ENCODE measurements around the gene NPFFR1.
"Not testable (repeated sequence)": the region's sequence is repeated elsewhere in the genome, so short reads cannot be mapped to it uniquely, and the experiment has no call there.

The NPFFR1 gene

GRCh38 chr10:70284542-70285475 is 1.0 kb upstream of the NPFFR1 start:
- no peak for DNase-seq

- no peak for DNase-seq
These were observed 746 bp downstream of the NPFFR1 start for GRCh38 chr10:70283071-70283444.

DNA sequence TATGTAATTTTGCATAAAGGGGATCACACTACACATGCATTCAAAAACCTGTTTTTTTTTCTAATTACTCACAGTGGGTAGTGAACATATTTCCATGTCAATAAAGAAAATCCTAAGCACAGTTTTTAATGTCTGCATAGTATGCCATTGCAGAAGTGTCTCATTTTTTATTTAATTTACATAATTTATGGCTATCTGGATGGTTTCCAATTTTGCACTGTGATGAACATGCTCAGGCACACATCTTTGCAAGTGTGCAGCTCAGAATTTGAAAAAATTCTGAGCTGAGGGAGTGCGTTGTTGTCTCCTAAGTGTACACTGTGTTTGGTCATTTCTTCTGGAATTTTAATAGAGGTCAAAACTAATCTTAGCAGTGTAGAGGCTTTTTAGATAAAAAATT is 2.2 kb downstream of the NPFFR1 start:
- no peak for DNase-seq

- no peak for DNase-seq
These were observed 3.7 kb downstream of the NPFFR1 start for GRCh38 chr10:70280099-70280498.

DNA sequence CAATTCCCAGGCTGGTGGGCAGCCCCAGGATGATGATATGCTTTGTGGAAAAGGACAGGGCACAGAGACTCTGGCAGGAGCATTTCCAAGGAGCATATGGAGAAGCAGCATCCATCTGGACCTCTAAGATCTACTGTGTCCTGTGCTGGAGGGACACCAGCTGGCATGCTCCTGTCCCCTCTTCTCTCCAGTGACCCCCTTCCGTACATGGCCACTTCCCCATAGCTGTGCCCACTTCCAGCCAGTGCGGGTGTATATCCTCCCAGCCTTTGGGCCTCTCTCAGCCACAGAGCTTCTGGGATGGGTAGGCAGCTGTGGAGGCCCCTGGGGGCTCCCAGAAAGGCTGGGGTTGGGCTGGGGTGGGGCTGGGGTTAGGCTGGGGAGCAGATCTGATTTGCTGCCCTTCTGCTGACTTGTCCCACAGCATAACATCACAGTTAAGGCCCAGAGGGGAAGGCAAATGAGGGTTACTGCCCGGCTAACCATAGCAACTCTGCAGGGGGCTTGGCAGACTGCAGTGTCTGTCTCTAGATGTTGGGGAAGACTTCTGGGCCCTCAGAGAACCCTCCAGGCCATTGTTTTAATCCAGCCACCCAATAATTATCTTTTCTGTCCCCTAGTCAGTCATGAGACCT is 6.3 kb downstream of the NPFFR1 start:
- DNase-seq = no peak

DNA sequence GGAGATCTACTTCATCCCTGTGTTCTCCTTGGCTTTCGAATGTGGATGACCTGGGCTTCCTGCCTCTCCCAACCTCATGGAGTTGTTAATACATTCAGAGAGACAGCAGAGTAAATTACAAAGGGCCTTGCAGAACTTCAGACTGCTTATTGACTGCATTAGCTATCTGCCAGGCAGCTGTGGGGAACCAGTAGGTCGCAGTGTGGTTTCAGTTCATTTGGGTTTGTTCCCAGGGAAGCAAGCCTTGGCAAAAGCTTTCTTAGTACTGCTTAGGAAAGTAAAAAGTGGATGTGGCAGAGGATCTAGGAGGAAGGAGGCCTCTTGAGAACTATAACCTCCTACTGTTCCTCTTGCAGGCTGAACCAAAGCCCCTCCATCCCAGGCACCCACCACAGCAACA is 9.2 kb downstream of the NPFFR1 start:
- no peak for DNase-seq

- DNase-seq = no peak
These were observed 10.9 kb downstream of the NPFFR1 start for GRCh38 chr10:70272925-70273316.

DNA sequence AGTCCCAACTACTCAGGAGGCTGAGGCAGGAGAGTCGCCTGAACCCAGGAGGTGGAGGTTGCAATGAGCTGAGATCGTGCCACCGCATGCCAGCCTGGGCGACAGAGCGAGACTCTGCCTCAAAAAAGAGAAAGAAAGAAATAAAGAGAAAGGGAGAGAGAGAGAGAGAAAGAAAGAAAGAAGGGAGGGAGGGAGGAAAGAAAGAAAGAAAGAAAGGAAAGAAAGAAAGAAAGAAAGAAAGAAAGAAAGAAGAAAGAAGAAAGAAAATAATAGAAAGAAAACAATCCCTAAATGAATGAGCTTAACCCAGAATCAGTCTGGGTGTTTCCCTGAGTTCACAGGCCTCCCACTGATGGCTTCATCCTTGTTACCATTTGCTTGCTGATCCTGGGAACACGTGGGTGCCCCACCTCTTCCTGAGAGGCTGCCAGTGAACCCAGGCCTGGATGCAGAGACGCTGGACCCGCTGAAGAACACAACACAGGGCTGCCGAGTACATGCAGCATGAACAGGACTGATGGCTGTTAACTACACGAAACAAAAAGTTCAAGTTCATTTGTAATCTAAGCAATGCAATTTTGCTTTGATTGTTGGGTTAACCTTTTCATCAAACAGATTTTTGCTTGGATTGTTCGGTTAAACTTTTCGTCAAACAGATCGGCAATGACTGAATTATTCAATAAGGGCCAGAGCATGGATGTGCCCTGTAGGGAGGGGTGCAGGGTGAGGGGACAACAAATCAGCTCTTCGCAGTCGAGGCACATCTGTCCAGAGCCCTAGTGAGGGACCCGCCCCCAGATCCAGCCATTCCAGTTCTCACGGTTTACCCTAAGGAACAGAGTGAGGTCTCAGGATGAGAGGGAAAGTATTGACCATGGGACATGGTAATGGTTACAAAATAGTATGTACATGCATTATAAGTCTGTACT is 11.5 kb downstream of the NPFFR1 start:
- no peak for DNase-seq

DNA sequence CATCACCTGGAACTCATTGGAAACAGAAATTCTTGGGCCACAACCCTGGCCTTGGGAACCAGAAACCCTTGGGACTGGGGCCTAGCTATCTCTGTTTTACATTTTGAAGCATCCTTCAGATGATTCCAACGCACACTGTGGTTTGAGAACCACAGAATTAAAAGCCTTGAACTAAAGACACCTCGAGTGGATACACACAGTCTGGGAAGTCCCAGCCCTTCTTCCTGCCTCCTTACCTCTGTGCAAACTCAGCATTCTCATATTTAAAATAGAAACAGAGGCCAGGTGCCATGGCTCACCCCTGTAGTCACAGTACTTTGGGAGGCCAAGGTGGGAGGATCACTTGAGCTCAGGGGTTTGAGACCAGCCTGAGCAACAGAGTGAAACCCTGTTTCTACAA is 12.9 kb downstream of the NPFFR1 start:
- no peak for DNase-seq

- no peak for DNase-seq
These were observed 14.1 kb downstream of the NPFFR1 start for GRCh38 chr10:70269741-70270140.

DNA sequence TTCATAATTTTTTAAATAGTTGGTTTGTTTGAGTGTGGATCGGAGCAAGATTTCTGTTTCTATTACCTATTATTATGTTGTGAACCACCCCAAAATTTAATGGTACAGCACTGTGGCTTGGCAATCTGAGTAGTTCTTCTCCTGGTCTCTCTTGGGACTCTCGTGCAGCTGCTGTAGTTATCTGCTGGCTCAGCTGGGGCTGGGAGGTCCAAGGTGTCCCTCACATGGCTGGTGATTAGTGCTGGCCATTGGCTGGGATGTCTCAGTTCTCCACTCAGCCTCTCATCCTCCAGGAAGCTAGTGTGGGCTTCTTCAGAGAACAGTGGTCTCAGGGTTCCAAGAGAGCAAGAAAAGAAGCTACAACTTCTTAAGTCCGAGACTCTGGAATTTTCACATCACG is 15.4 kb downstream of the NPFFR1 start:
- DNase-seq = no peak

DNA sequence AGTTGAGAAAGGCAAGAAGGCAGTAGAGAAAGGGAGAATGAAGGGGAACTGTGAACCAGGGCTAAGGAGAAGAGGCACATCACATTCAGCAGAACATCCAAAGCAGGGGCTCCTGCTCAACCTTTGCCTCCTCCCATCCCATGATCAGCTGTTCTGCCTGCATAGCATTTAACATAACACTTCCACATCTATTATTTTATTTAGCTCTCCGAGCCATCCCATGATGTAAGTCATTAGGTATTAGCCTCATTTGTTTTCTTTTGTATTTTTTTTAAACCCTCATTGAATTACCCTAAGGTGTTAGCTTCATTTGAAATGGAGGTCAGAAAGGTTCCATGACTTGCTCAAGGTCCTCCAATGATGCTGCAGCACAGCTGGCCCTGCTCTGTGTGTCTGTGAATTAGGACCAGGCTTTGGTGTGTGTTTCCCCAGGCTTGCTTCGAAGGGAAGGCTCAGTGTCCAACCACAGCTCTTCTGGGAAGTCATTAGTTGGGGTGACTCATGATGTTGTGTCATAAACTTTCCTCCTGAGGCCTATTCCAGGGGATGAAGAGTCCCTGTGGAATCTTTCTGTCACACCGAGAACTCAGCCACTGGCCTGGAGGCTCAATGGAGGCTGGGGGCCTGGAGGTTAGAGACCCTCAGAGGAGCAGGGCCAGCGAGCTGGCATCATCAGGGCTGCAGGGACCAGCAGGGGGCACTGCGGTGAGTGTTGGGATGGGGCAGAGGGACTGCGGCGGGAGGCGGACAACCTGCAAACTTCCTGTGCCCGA is 16.5 kb downstream of the NPFFR1 start:
- no peak for DNase-seq

DNA sequence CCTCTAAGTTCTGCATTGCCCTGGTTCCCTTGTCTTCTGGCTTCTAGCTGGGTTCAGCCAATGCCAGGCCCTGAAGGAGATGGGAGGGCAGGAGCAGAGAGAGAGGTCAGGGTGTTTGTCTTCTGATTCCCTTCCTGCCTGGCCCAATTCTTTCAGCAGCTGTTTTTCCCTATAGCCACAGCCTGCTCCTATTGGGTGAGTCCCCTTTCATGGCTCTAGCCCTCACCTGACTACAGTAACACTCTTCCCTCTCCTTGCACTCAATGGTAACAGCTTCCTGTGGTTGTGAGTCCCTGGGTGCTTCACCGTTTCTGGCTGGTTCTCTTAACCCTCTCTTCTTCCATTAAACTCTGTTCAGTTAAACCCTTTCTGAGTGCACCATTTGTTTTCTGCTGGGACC is 17.1 kb downstream of the NPFFR1 start:
- no peak for DNase-seq

DNA sequence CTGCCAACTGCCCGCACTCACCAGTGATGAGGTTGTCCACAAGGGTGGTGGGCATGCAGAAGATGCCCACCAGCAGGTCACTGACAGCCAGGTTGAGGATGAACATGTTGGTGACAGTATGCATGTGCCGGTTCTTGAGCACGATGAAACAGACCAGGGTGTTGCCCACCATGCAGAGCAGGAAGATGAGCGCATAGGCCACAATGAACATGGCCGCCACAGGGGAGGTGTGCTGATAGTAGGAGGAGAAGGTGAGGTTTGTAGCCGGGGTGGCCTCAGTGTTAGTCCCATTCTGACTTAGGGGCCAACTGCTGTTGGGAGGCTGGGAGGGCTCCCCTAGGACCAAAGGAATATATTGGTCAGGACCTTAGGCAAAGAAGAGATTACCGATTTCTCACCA is 17.7 kb downstream of the NPFFR1 start:
- no peak for DNase-seq

DNA sequence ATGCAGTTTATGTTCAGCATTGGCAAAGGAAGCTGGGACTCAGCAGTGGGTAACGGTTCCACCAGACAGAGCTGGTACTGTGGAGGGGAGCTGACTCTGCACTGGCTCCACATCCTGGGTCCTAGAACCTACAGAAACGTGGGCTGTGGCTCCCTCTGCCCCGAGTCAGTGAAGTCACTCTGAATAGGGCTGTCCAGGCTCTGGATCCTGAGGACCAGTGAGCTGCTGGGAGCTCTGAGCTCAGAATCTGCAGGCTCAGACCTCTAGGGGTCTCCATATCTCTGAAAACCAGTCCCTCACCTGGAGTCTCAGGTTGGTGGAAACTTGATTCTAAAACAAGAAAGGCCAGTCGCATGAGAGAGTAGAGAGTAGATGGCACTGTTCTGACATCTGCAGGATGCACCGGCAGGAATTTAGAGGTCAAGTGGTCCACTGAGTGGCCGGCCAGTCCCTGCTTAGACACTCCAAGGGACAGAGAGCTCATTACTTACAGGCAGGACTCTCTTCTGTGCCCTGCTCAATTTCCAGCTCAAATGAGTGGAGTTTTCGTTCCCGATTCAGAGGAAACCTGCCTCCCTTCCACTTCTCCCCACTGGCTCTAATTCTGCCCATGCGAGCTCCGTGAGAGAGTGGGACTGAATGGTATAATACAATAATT is 18.6 kb downstream of the NPFFR1 start:
- no peak for DNase-seq

DNA sequence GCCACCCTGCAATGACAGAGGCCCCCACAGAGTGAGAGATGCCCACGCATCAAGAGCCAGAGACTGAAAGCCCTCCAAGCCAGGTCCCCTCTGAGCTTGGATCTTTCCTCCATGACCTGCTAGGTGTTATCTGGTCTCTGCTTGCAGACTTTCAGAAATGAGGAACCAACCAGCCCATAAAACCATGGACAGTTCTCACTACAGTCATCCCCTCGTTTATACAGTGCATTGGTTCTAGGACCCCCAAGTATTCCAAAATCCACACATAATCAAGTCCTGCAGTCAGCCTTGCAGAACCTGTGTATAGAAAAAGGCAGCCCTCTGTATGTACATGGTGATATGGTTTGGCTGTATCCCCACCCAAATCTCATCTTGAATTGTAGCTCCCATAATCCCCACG is 23.1 kb downstream of the NPFFR1 start:
- DNase-seq = no peak

DNA sequence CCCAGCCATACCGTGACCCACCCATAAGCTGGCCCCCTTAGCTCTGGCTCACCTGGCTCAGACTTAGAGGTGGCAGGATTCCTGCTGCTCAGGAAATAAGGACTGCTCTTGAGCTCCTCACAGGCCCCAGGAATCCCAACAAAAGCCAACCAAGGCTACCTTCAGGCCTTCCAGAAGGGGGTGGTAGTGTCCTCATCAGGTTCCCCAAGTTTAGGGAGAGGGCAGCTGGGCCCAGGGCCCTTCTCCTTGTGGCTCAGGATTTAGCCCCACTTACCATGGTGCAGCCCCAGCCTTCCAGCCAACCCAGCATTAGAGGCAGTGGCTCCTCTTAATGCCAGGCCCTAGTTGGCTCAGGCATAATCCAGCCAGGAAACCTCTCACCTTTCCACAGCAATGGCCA is 23.5 kb downstream of the NPFFR1 start:
- no peak for DNase-seq

DNA sequence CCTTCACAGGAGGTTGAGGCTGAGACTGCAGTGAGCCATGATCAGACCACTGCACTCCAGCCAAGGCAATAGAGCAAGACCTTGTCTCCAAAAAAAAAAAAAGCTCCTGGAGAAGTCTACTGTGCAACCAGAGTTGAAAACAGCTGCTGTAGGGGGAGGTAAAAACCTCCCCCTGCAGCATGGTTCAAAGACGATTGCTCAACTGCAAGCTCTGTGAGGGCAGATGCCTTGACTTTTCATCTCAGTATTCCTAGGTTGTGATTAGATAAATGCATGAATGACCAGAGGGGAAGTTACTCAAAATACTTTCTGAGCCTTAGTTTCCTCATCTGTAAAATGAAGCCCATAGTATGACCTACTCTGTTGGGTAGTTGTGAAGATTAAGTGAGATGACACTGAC is 25.6 kb downstream of the NPFFR1 start:
- no peak for DNase-seq

GRCh38 chr10:70257816-70258215 is 26.0 kb downstream of the NPFFR1 start:
- DNase-seq = not testable (repeated sequence)

GRCh38 chr10:70256463-70256862 is 27.3 kb downstream of the NPFFR1 start:
- no peak for DNase-seq

DNA sequence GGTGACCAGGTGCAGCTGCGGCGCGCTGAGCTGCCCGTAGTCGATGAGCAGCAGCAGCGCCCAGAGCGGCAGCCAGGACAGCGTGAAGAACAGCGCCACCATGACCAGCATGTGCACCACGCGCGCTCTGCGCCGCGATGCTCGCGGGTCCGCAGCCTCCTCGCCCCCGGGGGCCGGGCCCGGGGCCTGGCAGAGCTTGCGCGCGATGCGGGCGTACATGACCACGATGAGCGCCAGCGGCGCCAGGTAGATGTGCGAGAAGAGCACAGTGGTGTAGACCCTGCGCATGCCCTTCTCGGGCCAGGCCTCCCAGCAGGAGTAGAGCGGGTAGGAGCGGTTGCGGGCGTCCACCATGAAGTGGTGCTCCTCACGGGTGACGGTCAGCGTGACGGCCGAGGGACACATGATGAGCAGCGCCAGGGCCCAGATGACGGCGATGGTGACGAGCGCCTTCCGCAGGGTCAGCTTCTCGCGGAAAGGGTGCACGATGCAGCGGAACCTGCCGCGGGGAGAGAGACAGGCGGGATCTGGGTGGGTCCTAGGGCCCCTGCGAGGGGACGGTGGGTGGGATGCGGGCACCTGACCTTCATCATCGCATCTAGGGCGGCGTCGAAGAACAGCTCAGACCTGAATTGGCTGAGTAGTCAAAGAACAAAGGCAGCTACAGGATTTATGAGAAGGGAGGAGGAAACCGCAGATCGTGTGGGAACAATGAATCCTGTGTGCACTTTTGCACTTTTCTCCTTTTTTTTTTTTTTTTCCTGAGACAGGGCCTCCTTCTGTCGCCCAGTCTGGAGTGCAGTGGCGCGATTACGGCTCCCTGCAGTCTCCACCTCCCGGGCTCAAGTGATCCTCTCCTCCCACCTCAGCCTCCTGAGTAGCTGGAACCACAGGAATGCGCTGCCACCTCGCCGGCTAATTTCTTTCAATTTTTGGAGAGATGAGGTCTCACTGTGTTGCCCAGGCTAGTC is 28.2 kb downstream of the NPFFR1 start:
- peak; percentile 11 for DNase-seq

All from activated naive CD4-positive, alpha-beta T cell treated with Interleukin-2 at 50 U/mL for 16 hours (primary cell).